ENCODE results near the gene KRTAP2-3.

DNA sequence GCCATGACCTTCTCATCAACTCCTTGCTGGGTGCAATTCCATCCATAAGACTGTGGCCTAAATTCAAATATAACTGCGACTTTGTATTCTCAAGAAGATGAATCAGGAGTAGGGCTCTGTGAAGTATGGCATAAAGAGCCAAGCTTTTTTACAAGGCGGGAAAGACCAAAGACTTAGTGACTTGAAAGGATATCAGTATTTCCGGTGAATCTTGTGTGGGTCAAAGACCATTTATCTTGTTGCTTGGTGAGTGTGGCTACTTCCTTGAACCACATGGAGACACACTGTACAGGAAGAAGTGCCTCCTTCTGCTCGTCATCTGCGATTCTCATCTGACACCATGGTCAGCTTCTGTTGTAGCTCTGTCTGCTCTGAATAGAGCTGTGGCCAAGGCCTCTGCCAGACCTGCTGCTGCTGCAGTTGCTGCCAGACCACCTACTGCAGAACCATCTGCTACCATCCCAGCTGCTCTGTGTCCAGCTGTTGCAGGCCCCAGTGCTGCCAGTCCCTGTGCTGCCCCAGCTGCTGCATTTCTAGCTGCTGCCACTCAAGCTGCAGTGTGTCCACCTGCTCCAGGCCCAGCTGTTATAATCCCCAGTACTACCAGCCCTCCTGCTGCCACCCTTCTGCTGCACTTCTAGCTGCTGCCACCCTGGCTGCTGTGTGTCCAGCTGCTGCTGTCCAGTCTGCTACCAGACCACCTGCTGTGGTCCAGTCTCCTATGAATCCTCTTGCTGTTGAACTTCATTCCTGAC, 11.9 kb upstream of the KRTAP2-3 start:
- TF ChIP-seq, protein P1, sequence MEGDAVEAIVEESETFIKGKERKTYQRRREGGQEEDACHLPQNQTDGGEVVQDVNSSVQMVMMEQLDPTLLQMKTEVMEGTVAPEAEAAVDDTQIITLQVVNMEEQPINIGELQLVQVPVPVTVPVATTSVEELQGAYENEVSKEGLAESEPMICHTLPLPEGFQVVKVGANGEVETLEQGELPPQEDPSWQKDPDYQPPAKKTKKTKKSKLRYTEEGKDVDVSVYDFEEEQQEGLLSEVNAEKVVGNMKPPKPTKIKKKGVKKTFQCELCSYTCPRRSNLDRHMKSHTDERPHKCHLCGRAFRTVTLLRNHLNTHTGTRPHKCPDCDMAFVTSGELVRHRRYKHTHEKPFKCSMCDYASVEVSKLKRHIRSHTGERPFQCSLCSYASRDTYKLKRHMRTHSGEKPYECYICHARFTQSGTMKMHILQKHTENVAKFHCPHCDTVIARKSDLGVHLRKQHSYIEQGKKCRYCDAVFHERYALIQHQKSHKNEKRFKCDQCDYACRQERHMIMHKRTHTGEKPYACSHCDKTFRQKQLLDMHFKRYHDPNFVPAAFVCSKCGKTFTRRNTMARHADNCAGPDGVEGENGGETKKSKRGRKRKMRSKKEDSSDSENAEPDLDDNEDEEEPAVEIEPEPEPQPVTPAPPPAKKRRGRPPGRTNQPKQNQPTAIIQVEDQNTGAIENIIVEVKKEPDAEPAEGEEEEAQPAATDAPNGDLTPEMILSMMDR (conservative IDR thresholded peaks at IDR 0.05; ENCODE audit: low read length): no peak
- TF ChIP-seq EZH2phosphoT487 (IDR thresholded peaks at IDR 0.05; ENCODE audit: borderline replicate concordance, low read depth, low read length): no peak

All from OCI-LY7 (cell line).